GM21576 (cell line): Measurements from ENCODE around the gene CDHR1.

ENCODE experiments used
- ATAC-seq: cut with Tn5 transposase; IDR thresholded peaks from one replicate; pipeline ENCODE4 v1.9.1; 2021; ENCODE audit warnings: mild to moderate bottlenecking, moderate library complexity; ENCODE audit not compliant: unreplicated experiment

The CDHR1 gene

DNA sequence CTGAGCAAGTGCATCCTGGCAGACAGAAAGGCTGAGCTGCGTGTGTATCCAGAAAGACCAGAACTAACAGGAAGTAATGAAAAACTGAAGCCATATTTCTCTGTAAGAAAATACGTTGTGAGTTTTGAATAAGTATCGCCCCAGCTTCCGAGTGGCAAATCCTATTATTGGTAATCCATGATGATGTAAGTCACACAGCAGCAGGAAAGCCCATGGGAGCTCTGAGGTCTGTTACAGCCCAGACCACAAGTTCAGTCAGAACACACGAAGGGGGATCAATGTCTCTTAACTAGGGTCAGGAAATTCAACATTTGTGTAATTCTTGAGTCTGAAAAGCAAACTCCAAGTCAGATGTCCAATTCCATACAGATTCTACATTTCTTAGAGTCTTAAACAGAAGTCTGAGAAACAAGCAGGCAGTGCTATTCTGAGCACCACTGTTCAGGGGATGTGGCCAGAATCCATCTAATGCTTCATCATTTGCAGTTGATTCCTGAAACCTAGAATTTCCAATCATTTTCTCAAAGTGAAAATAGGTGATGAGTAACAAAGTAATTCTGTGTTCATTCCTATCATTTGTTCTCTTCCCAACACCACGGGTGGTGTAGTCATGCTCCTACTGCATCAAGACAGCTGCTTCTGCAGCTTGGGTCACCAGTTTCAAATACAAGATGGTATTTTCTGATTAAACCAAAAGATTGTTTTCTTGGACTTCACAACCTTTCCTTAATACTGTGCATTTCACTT lies 31.3 kb downstream of the CDHR1 start, which contains the start of gene LRIT2:
LRIT2 (minus strand) TSS at position 118 of the 747 bp plus-strand sequence; CDS start at position 94, 24 bp downstream.
- ATAC-seq, result no peak

DNA sequence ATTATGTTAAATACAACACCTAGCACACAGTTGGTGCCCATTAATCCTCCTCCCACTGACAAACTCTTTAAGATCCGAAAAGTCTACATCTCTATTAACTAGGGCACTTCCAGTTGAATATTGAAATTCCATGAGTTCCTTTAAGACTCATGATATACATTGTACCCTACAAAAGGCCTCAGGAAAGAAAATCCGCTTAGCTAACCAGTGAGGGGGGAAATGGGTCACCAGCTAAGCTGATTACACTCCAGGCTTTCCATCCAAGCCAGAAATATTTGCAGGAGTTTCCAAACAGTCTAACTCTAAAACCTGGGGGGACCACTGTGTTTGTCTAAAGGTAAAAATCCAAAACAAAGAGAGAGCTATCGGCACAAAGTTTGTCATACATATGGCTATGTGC lies 32.3 kb downstream of the CDHR1 start:
- no peak for ATAC-seq

DNA sequence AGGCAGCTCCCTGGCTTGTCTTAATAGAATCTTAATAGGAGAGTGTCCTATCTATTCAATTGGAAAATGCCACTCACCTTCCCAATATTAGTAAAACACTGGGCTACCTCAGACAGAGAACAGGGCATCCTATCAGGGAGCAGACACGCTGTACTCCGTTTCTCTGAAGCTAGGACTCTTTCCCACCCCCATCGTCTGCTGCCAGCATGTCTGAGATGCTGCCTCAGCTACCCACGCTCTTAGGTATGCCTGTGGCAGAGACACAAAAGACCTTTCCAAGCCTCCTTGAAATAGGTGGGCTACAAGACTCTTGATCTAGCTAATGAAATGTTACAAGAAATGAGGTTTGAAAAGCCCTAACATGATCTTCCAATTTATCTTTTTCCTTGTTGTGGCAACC lies 33.5 kb downstream of the CDHR1 start:
- ATAC-seq, result no peak

DNA sequence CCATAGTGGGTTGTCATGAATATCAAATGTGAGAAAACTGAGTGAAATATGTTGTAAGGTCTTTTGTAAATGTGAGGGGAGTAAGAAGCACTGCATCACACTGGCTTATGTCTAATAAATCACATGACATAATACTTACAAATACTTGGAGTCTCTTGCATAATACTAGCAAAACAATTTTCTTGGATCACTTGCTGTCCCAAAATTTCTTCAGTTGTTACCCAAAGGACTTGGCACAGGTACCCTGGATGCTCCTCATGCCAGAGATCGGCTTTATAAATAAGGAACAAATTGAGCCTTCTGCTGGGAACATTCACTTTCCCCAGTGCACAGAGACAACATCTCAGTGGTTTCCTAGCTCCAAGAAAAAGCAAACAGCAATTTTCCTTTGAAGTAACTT lies 36.0 kb downstream of the CDHR1 start:
- no peak for ATAC-seq

DNA sequence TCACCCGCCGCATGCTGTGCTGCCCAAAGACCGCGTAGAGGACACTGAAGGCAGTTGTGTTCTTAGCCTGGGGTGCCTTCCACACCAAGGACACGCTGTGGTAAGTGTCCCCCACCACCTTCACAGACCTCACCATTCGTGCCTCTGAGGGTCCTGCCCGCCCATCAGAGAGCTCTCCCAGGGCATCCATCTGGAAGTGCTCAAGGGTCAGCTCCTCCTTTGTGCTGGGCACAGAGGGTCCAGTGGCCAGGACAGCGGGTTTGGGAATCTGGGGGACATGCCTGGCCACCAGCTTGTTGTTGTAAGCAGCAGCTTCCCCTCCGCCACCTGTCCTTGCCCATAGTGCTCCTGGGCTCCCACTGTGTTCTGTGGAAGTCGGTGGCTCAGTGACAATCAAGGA lies 38.0 kb downstream of the CDHR1 start:
- ATAC-seq, result no peak

DNA sequence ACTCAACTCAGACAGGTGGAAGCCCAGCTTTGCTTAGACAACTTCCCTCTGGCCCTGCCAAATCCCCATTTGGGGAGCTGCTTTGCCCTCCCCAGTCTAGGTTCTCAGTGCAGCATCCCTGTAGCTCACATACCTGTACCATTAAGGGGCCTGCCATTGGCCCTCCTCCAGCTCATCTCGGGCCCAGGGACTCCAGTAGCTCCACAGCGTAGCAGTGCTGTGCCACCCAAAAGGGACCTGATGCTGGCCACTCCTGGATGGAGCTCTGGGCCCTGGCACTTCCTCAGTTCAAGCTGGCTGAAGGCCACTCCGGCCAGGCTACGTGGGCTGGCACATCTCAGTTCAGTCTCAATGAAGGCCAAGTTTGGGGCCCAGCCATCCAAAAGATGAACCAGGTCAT lies 39.6 kb downstream of the CDHR1 start:
- no peak for ATAC-seq

DNA sequence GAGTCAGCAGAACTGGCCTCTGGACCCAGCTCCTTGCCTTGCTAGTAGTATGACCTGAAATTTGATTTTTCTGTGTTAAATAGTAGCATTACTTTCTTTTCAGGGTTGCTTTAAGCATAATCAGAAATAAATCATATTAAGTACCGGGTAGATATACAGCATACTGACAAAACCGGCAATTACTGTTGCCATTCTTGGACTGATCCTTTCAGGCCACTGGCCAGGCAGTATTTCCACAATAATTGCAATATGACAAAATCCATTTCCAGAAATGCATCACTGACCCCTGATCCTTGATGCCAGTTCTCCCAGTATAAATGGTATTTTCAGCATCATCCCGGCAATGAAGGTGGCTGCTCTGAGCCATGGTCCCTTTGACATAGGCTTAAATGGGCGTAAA lies 40.1 kb downstream of the CDHR1 start:
- no peak for ATAC-seq

DNA sequence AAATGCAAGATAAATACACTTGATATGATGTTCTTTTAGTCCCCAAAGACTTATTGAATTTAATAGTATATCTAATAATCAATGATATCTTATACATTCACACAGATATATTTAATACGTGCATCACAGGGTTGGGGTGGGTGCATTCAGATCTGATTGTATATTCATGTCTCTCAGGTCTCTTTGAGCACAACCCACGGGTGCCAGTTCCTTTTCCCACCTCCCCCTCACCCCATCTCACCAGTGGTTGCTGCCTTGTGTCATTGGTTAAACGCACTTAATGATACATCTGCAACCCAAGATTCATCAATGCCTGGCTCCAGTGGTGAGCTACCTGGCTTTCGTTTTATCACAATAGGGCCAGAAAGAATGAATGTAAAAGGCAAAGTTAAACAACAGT lies 40.8 kb downstream of the CDHR1 start:
- ATAC-seq, result no peak

DNA sequence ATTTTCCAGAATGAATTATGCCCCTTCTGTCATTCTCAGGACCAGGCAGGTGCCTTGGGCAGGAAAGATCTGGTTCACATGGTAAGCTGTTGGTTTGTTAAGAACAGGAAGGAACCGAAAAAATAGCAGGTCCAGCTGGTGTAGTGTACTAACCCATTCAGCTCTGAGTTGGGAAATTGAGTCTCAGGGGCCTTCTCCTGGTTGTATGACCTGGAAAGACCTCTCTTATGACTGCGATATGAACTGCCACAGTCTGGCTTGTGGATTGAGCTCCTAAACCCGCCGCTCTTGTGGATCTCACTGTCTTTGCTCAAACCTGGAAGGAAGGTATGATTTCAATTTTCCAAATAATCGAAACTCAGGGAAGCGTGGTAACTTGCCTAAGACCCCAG lies 42.5 kb downstream of the CDHR1 start:
- ATAC-seq, result no peak

DNA sequence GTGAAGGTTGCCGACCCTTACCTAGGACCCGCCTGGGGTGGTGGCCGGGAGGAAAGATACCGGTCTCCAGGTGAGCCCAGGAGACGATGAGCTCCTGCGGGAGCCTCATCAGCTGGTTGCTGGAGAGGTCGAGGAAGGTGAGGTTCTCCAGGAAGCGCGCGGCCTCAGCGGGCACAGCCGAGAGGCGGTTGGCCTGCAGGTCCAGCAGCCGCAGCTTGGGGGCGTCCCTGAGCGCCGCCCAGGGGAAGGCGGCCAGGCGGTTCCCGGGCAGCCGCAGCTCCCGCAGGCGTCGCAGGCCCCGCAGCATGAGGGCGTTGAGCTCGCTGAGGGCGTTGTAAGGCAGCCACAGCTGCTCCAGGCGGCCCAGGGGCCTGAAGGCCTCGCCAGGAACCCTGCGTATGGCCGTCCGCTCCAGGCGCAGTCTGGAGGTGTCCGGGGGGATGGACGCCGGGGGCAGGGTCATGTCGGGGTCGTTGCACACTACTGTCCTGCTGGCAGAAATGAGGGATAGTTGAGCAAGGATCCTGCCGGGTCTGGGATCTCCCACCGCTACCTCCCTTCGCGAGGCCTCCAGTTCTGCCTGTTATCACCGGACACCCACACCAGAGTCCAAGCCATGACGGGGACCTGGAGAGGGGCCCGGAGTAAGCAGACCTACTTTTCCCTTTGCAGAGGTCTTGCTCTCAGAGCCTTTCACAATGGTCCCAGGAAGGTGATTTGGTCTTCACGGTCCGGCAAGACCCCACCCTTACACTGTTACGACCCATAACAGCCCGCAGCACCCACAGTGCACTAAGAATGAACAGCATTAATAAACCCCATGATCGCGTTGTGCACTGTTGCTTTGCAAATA lies 43.1 kb downstream of the CDHR1 start:
- no peak for ATAC-seq

DNA sequence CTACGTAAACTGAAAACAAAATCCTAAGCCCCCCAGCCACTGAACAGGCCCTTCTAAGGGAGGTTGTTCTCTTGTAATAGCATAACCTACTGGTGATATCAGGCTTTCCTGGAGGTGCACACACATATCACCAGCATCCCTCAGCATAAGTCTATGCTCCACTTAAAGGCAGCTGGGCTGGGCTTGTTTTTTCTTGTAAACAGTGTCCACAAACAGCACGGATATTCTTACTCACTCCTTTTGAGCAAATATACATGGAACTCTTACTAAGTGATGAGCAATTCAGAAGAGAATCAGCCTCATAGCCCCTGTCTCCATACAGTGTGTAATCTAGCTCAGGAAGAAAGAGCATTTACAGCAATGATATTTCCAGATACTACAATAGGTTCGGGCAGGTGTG lies 44.6 kb downstream of the CDHR1 start:
- ATAC-seq, result no peak

DNA sequence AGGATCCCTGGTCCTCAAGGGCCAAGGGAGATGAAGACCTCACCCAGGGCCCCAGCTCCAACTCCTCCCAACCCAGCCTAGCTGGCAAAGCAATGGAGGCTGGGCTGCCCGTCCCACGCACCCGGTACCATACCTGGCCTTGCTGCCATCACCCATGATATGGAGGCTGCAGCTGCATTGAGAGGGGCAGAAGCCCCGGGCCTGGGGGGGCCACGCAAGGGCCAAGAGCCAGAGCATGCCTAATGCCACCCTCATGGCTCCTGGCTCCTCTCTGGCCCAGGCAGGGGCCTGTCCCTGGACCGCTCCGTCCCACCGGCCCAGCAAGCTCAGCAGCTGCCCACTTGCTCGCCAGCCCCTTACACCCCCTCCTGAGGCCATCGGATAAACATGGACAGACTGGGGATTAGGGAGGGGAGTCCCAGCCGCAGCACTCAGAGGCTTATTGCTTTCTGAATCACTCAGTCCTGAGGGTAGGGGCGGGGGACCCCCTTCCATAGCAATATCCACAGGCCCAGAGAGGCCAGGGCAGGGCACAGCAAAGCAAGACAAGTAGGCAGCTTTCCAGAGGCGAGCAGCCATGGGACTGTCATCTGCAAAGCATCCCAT lies 47.0 kb downstream of the CDHR1 start, which contains the start of gene LRIT1:
LRIT1 (minus strand) TSS at position 362 of the 606 bp plus-strand sequence; CDS start at position 255, 107 bp downstream.
- ATAC-seq, result no peak

DNA sequence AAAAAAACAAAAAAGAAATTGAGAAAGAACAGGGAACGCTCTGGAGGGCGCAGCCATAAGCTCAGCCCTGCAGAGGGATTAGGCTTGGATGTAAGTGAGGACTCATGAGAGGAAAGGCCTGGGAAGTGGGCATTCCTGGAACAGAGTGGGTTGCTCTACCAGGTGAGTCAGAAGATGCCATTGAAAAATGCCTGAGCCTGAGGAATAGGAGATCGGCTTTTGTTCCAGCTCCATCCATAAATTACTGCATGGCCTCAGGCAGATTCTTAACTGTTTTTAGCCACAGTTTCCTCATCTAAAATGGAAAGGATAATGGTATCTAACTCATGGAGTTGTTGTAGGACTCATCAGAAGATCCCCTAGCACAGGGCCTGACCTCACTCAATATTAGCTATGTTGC lies 49.4 kb downstream of the CDHR1 start:
- no peak for ATAC-seq

DNA sequence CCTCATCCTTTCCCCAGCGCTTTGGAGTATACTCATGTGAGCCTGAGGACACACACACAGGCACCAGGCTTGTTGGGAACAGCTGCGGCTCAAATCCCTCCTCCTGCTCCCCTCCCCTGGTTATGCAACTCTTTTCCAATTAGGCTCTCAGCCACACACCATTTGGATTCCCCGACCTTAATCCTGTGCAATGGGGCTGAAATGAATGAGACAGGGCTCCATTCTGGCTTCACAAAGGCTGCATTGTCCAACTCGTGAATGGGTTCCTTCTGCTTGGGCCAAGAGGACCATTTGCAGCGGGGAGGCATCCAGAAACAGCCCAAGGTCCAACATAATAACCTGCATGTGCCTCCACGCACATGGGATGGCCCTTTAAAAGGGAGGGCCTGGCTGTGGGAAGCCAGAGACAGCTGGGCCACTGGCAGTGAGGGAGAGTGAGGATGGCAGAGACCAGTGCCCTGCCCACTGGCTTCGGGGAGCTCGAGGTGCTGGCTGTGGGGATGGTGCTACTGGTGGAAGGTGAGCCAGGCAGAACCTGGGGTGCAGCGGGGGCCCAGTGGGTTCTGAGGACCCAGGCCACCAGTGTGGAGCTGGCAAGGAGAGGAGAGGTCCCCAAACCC lies 50.4 kb downstream of the CDHR1 start, which contains the start of gene RGR:
RGR (plus strand) TSS at position 403 of the 620 bp plus-strand sequence; CDS start at position 441, 38 bp downstream.
- ATAC-seq, result no peak

DNA sequence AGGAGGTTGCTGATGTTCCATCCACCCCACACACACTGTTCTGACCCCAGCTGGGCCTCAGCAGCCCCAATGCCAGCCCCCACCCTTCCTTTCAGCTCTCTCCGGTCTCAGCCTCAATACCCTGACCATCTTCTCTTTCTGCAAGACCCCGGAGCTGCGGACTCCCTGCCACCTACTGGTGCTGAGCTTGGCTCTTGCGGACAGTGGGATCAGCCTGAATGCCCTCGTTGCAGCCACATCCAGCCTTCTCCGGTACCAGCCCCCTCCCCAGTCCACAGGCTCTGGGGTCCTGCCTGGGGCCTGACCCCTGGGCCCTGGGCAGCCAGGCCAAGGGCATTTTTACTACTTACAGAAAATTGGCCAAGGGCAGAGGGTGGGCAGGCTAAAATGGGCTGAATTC lies 53.2 kb downstream of the CDHR1 start:
- no peak for ATAC-seq

DNA sequence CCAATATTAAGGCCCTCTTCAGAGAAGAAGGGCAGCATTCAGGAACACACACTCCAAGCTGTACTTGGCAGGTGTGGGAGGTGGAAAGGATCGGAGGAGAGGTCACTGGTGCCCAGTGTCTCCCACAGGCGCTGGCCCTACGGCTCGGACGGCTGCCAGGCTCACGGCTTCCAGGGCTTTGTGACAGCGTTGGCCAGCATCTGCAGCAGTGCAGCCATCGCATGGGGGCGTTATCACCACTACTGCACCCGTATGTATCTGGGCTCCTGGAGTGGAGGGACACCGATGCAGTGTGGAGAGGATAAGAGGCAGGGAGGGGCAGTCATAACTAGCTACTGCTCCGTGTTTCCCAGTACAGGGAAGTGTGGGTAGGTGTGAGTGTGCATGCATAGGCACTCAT lies 54.5 kb downstream of the CDHR1 start:
- no peak for ATAC-seq

DNA sequence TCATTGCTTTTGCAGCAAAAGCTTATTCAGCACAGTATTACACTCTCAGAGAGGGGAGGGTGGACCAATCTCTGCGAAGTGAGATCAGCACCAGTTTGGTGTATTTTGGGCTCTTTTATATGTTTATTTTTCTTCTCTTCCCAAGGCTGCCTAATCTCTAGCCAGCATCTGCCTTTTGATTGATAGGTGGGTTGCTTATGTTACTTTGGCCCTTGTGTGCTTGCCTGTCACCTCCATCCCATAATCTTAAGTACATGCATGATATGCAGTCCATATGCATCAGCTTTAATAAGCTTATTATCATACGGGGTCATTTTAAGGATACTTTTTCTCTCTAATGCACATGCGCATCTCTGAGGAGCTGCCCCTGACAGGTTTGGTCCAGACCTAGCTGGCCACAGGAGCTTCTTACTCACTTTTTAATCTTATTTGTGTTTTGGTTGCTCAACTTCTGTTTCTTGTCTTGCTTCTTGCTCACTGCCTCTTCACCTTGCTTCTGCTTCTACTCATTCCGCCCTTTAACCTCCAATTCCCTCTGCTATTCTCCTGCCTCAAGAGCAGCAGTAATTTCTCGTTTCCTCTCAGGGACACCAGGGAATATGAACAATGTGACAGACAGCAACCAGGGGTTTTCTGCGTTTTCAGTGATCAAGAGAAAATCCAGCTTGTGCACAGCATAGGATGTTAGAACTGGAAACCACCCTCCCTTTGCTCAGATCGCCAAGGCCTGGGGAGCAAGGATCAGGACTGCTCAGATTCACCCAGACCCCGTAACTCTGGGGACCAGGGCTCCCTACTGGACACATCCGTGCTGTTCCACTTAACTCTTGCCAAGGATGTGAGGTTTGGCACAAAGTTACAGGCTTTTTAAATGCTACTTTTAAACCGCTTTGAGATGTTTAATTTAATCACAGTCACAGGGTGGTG lies 60.5 kb downstream of the CDHR1 start:
- ATAC-seq, result no peak

DNA sequence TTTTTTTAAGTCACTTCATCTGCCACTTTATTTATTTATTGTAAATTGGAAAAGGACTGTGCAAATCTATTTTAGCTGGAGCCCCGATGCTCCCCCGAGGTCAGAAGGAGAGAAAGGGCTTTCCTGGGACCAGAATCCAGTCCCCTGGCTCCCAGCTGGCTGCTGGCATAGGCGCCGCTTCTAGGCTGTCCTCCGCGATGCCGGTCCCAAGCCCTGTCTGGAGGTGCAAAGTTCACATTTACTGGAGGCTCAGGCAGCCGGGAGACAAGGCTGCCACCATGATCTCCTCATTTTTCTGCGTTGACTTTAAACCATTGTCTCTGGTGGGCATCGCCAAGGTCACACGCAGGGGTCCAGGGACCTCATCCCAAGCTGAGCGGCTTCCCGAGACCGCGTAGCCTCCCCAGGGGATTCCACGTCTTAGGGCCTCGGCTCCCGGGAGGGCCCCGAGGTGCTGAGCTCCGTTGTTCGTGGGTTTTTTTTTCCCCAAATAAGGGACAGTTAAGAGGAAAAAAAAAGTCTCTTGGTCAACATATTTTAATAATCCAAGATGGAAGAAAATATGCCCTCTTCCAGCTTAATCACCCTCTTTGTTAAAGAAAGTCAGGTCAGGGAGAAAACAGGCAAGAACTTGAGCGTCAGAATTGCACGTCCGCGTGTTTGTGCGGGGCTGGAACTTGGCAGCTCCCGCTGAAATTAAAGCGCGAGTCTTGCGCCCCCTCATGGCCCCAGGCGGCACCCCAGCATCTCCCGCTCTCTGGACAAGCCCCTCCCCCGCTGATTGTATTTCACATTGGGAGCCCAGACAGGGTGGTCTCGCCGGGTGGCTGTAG lies 62.4 kb downstream of the CDHR1 start:
- ATAC-seq, result no peak

DNA sequence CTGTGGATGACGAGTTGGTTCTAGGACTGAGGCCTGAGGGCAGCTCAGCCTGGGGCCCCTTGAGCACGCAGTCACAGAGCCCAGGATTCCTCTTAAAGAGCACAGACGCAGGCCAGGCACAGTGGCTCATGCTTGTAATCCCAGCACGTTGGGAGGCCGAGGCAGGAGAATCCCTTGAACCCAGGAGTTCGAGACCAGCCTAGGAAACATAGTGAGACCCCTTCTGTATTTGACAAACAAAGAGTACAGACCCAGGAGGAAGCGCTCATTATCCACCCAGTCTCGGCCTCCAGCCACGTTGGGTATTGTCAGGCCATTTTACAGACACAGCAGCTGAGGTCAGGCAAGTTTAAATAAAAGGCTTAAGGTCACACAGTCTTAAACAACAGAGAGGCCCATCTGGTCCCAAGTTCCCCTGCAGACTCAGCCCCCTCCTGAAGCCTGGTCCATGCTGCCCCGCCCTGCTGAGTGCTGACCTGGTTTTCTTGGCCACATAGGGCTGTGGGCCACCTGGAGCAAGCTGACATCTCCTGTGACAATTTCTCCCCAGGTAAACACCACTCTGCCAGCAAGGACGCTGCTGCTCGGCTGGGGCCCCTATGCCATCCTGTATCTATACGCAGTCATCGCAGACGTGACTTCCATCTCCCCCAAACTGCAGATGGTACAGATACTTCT lies 63.1 kb downstream of the CDHR1 start:
- ATAC-seq, result no peak
